ENCODE measurements around the gene PLXNB1. TPM values are rescaled to one million over a fixed set of nuclear protein-coding genes. Genes with fewer than 3 reads are reported as not detected.

Gene PLXNB1
- total and polyA plus RNA-seq, 12 donors = 27.7 to 135 (median 32.4) TPM

DNA sequence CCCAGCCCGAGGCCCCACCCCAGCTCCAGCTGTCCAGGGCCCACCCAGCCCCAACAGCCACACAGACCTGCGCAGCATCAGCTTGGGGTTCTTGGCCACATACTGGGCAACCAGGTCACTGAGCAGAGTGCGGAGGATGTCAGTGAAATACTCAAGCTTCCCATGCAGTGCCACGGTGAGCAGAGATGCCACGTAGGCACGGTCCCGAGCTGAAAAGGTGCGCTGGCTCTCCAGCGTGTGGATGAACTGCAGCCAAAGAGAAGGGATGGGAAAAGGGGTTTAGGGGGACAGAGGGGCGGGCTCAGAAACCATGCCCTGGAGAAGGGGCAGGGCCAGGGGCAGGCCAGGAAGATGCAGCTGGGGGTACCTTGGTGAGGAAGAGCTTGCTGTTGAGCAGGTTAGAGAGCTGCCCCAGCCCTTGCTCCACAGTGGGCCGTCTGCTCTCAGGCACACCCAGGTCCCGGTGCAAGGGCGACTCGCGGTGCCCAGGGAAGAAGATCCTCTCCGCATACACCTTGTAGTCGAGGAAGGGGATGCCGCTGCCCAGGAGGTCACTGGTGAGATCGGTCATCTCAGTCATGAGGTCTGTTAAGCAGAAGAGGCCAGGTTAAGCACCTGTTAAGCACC, 17.4 kb downstream of the PLXNB1 start:
- H3K27me3 ChIP-seq = no peaks in the 10 kb centered on the region
- H3K4me1 ChIP-seq = no peaks in the 10 kb centered on the region
- intact Hi-C loops (cut with DNase I) = no loop called here
- peaks cover 0 to 100% (median 34%) of the 10 kb centered on the region in 9 donors for H3K36me3 ChIP-seq
- no peaks in the 10 kb centered on the region for H3K9me3 ChIP-seq
- 94 to 95% methylated on average over 19 of the region's 19 CpGs for WGBS, 2 donors
- DNase-seq (no peak), ATAC-seq (no peak)
- no peak overlapping the region for H3K4me3 ChIP-seq
- TF ChIP-seq CTCF (IDR thresholded peaks at IDR 0.05) = no peak
- no peak overlapping the region for H3K27ac ChIP-seq

GRCh38 chr3:48411606-48412374, 18.1 kb downstream of the PLXNB1 start:
- Histone ChIP-seq H3K4me1 (no peaks in the 10 kb centered on the region), H3K36me3 (peaks cover 0 to 100% (median 29%) of the 10 kb centered on the region in 9 donors), H3K27ac (no peak overlapping the region), H3K27me3 (no peaks in the 10 kb centered on the region), H3K9me3 (no peaks in the 10 kb centered on the region), H3K4me3 (no peak overlapping the region)
- DNase-seq = no peak
- no peak for TF ChIP-seq CTCF (IDR thresholded peaks at IDR 0.05)
- intact Hi-C loops (cut with DNase I) = no loop called here
- WGBS, 2 donors = 94 to 96% methylated on average over 11 of the region's 11 CpGs
- ATAC-seq = no peak

DNA sequence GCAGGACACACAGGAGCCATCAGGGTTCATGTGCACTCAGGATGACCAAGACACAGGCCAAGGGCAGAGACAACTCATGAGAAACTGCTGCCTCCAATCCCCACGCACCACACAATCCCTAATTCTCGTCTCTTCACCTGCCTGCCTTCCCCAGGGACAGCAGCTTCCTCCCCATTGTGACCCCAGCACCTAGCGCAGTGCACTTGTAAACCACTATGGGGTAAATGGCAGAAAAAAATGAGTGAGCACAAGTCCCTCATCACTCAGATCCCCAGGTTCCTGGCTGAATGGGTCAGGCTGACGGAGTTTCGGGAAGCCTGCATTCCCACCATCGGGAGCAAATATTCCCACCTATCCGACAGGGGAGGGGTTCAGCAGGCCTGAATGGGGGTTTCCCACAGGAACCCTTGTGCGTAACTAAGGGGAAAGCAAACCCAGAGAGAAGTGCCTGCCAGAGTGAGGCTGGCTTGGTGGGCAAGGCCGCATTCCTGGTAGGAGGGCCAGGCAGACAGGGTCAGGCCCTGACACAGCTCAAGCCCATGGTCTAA, 18.8 kb downstream of the PLXNB1 start:
- ATAC-seq (no peak), DNase-seq (no peak)
- Histone ChIP-seq H3K27ac (no peak overlapping the region), H3K9me3 (no peaks in the 10 kb centered on the region), H3K4me1 (no peaks in the 10 kb centered on the region), H3K36me3 (peaks cover 0 to 100% (median 33%) of the 10 kb centered on the region in 9 donors), H3K4me3 (no peak overlapping the region), H3K27me3 (no peaks in the 10 kb centered on the region)
- 93 to 94% methylated on average over 9 of the region's 9 CpGs for WGBS, 2 donors
- TF ChIP-seq CTCF (IDR thresholded peaks at IDR 0.05) = no peak
- intact Hi-C loops (cut with DNase I) = no loop called here

- intact Hi-C loops (cut with DNase I) = no loop called here
- TF ChIP-seq CTCF (IDR thresholded peaks at IDR 0.05) = no peak
- Histone ChIP-seq H3K36me3 (peaks cover 0 to 100% (median 27%) of the 10 kb centered on the region in 9 donors), H3K4me3 (no peak overlapping the region), H3K27me3 (no peaks in the 10 kb centered on the region), H3K27ac (no peak overlapping the region), H3K9me3 (no peaks in the 10 kb centered on the region), H3K4me1 (no peaks in the 10 kb centered on the region)
- no peak for ATAC-seq
- DNase-seq = no peak
- 93 to 95% methylated on average over 16 of the region's 16 CpGs for WGBS, 2 donors
Measured at GRCh38 chr3:48410205-48411040, 19.5 kb downstream of the PLXNB1 start.

Measured in heart right ventricle (tissue), 16 donors.